Skin epidermis (tissue), 12 donors: ENCODE data around the gene MLN.
"Not testable (repeated sequence)": the region's sequence is repeated elsewhere in the genome, so short reads cannot be mapped to it uniquely, and the experiment has no call there.

Source experiments
- H3K27ac ChIP-seq, 21 experiments: fragments of 200-600 bp; sonication (generic) in 11 of 21; one replicate each; pipeline ENCODE4 v1.5.0; 2020; ENCODE audit warnings: mild to moderate bottlenecking in 3 of 21, inconsistent platforms in 2 of 21, moderate library complexity in 2 of 21
- H3K4me3 ChIP-seq, 7 experiments: fragments of 200-600 bp; sonication (generic) in 2 of 7; one replicate each; pipeline ENCODE4 v1.5.0; 2020; ENCODE audit warnings: inconsistent platforms in 2 of 7, mild to moderate bottlenecking in 2 of 7, moderate library complexity in 1 of 7

Gene MLN

DNA sequence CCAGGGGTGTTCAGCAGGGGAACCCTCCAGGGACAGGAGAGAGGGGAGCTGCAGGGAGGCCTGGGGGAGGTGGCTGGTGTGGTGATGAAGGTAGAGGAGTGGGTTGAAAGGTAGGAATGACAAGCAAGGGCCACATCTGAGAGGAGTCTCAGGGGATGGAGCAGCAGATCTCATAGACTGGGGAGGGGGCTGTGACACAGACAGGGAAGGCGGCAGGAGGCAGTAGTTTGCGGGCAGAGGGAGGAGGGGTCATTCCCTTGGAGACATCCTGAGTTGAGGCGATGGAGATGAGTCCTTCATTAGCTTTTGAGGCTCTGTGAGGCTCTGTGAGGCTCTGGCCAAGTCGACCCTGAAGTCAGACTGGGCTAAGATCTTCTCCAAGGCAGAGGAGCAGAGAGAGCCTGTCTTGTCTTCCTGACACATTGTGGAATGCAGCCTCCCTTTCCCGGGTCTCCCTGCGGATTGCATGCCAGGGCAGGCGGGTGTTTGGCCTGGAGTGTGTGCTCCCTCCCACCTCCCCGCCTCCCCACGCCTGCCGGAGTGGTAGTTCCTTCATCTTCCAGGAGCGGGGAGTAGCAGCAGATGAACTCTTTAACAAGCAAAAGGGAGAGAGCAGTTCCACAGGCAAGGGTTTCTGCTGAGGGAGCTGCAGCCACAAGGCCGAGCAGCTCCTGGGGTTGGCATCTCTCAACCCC lies 34.3 kb upstream of the MLN start:
- Histone ChIP-seq H3K4me3 (no peak overlapping the region), H3K27ac (peak overlapping the region in 6 of 21 experiments; percentile 13 to 72 (median 59))

DNA sequence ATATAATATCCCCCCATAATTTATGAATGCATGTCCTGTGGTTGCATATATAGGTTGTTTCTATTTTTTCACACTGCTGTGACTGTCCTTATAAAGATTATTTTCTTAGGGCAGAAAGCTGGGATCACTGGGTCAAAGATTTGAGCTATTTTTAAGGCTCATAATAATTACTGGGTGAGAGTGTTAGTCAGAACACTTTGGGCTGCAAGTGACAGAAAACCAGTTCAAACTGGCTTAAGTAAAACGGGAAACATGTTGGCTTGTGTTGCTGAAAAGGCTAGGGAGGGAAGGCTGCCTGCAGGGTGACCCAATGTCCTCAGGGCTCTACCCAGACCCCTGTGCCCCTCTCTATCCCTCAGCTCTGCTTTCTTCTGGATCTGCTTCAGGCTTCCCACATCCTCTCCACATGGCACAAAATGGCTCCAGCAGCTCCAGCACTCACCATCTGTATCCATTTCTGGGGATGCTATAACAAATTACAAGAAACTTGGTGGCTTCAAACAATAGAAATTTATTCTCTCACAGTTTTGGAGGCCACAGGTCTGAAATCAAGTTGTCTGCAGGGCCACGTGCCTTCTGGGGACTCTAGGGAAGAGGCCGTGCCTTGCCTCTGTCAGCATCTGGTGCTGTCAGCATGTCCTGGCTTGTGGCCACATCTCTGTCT lies 33.1 kb upstream of the MLN start:
- Histone ChIP-seq H3K4me3 (no peak overlapping the region), H3K27ac (no peak overlapping the region)

DNA sequence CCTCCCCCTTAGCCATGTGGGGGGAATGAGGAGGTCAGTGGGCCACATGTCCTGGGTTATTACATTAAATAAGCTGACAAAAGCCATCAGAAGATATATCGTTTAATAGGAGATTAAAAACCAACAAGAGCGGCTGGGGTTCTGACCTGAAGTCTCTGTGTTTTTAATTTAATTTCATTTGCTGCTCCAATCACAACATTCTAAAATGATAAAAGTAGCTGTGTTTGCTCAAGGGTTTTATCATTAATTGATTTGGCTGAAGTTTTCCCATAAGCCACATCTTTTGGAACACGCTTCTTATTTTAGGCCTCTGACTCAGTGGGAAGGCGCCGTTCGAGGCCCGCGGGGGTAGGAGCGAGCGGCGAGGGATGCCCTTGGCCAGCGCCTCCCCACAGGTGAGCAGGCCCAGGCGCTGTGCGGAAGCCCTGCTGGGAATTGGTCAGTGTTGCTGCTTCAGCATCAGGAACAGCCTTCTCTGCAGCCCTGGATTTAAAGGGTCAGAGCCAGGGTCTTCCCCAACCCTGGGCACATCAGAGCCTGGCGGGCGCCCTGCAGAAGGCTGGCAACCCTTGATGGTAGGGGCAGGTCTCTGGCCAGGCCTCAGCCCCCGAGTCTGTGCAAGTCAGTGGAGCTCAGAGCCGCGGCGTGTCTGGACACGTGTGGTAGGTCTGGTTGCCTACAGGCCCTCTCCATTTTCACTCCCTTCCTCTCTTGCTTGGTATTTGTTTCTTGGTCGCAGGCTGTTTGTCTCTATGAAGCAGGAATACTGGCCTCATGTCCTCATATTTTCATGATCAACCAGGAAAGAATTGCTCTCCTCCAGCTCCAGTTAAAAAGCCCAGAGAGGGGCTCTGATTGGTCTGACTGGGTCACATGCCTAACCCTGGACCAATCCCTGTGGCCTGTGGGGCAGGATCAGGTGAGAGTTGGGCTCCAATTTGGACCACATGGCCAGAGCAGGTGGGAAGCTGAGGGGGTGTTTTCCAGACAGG lies 30.9 kb upstream of the MLN start:
- H3K27ac ChIP-seq: peak overlapping the region in 3 of 21 experiments; percentile 6 to 46 (median 28)
- H3K4me3 ChIP-seq: no peak overlapping the region

DNA sequence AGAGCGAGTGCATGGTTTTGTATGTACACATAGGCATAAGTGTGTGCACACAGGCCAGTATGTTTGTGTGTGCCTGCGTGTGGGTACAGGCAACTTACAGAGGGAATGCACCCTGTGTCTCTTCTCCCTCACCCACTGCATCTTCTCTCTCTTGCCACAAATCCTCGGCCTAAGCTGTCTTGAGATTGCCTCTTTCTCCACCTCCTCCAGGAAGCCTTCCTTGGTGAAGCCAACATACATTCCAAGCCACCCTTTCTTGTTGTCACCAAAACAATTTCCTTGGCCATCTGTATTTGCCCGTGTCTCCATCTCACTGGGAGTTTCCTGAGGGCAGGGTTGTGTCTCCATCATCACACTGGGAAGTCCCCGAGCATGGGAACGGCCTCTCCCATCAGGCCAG lies 29.8 kb upstream of the MLN start:
- H3K4me3 ChIP-seq: no peak overlapping the region
- H3K27ac ChIP-seq: no peak overlapping the region

DNA sequence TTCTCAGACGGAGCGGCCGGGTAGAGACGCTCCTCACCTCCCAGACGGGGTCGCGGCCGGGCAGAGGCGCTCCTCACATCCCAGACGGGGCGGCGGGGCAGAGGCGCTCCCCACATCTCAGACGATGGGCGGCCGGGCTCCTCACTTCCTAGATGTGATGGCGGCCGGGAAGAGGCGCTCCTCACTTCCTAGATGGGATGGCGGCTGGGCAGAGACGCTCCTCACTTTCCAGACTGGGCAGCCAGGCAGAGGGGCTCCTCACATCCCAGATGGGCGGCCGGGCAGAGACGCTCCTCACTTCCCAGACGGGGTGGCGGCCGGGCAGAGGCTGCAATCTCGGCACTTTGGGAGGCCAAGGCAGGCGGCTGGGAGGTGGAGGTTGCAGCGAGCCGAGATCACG lies 29.0 kb upstream of the MLN start:
- H3K4me3 ChIP-seq, H3K27ac ChIP-seq: not testable (repeated sequence)

DNA sequence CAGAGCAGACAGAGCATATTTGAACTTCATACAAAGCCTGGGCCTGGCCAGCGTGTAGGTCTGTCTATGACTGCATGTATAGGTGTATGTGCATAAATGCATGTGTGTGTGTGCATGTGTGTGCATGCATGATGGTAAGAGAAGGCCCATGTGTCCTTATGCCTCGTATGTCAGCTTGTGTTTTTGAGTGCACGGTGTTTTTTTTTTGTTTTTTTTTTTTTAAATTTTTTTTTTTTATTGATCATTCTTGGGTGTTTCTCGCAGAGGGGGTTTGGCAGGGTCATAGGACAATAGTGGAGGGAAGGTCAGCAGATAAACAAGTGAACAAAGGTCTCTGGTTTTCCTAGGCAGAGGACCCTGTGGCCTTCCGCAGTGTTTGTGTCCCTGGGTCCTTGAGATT lies 27.9 kb upstream of the MLN start:
- not testable (repeated sequence) for H3K4me3 ChIP-seq, H3K27ac ChIP-seq

DNA sequence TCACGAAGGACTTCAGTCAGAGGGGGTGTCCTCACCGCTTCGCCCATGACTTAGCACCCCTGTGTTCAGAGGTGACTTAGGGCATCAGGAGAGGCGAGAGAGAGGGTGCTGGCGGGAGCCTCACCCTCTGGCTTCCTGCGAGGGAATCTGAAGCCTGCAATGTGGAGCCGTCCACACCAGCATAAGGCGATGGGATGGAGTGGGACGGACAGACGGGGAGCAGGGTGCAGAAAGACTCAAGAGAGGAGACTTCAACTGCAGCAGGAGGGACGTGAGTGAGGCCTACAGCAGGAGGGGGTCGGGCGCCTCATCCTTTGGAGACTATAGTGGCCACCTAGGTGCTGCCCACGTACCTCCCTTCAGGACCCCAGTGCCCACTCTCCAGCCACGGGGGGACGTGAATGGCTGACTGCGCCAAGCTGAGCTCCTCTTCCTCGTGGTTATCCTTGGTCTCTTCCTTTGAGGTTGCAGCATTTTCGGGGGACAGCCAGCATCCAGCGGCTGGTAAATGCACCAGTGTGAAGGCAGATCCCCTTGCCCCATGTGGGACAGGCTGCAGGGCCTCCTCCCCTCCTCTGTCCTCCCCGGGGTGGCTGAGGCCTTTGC lies 26.9 kb upstream of the MLN start:
- Histone ChIP-seq H3K4me3 (no peak overlapping the region), H3K27ac (no peak overlapping the region)

DNA sequence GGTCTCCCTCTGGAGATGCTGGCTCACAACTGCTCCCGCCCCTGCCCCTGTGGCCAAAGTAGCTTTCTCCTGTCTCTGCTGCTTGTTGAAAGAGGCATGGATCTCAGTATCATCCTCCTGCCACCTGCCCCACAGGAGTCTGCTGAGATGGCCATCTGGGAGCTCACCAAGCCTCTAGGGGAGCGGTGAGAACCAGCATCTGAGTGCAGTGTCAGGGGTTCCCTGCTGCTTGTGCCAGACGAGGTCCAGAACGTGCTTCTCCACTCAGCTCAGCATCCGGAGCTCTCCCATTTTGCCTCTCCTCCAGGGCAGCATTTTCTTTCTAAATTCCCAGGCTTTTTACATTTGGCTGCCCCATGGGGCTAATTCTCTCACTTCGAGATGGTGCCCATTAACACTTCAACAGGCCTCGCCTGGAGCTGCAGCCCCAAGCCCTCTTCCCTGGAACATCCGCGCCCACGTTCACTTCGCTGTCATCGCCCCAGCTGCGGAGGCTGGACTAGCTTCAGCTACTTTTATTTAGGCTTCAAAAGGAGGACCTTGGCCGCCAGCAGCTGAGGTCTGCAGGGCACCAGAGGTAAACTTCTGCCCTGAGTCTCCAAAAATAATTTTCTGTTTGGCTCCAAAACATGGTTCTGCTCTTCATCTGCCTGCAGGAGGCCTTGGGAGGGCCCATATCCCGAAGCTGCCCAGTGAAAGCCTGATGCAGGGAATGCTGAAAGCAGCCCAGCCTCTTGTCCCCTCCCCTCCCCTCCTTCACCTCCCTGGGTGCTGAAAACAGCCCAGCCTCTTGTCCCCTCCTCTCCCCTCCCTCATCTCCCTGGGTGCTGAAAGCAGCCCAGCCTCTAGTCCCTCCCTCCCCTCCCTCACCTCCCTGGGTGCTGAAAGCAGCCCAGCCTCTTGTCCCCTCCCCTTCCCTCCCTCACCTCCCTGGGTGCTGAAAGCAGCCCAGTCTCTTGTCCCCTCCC lies 25.2 kb upstream of the MLN start:
- Histone ChIP-seq H3K27ac (no peak overlapping the region), H3K4me3 (no peak overlapping the region)

DNA sequence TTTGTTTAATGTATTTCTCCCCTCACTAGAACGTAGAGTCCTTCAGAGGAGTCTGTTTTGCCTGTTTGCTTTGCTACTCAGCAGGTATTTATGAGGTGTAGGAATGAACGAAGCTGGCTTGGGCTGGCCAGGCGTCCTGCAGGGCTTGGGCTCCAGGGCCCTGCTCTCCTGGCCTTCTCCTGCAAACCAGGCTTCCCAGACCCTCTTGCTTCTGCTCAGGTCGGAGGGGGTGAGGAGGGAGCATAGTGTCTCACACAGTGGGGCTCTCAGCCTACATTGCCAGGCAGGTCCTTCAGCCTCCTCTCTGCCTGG lies 24.6 kb upstream of the MLN start:
- Histone ChIP-seq H3K4me3 (no peak overlapping the region), H3K27ac (no peak overlapping the region)

DNA sequence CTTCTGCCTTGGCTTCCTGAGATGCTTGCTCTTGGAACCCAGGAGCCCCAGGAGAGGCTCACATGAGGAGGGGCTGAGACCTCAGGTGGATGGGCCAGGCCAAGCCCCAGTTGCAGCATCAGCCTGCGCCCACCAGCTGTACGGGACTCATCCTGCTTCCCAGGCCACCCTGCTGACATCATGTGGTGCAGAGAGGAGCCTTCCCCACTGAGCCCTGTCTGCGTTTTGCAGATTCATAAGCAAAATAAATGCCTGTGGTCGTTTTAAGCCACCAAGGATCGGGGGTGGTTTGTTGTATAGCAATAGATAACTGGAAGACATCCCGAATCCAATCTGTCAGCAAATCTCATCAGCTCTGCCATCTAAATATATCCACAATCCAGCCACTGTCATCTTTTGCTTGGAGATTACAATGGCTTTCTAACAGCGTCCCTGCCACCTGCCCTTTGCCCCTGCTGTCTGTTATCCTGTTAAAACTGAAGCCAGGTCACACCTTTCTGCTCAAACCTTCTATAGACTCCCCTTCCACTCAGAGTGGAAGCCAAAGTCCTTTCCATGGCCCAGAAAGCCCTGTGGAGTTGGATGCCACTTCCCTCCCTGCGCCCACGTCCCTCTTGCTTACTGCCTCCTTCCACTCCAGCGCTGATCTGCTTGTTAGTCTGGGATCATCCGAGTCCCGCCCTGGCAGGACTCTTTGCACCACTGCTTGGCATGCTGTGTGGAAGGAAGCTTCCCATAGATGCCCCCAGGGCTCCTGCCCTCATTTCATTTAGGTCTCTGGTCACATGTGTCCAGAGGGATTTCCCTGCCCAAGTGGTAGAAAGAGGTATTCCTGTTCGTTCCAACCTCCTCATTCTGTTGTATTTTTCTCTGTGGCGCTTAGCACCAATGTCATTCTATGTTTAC lies 24.0 kb upstream of the MLN start:
- Histone ChIP-seq H3K4me3 (no peak overlapping the region), H3K27ac (no peak overlapping the region)

DNA sequence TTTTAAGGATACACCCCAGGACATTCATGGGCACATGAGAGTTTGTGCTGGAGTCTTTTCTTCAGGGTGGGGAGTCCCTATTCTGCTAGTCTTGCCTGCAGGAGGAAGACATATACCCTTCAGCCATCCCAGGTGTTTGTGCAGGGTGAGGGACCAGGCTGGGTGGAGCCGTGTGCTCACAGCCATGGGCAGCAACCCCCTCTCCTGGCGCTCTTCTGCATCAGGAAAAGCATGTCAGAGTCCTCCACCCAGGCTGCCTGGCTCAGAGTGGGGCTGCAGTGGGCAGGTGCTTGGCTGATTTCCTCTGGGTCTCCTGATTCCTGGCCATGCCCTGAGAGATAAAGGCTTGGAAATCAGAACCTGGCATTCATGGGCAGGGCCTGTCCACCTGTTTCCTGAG lies 22.7 kb upstream of the MLN start:
- no peak overlapping the region for H3K27ac ChIP-seq
- no peak overlapping the region for H3K4me3 ChIP-seq

DNA sequence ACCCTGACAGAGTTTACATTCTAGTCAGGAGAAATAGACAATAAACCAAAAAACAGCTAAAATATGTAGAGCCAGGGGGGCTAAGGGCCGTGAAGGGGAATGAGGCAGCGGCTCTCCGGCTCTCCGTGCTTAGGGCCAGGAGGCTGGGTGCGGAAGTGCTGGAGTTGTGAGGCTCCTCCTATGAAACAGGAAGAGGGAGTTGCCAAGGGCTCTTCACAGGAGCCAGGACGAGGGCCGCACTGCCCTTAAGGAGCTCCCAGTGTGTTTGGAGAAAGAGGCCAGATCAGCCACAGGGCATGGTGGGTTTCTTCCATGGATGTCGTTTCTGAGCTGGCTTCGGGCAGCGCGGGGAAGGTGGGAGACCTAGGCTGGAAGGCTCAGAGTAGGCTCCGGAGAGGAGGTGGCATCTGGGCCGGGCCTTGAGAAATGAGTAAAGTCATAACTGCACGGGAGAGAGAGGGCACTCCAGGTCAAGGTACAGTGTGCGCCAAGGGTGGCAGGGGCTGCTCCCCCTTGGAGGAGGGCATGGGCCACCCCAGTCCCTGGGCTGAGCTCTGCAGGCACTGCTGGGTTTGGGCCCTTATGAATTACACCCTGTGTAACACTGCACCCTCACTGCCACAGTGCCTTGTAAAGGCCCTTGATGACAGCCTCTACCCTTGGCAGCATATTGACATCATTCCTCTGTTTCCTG lies 20.8 kb upstream of the MLN start:
- peak overlapping the region in 2 of 21 experiments; percentile 3 to 9 for H3K27ac ChIP-seq
- H3K4me3 ChIP-seq: no peak overlapping the region

DNA sequence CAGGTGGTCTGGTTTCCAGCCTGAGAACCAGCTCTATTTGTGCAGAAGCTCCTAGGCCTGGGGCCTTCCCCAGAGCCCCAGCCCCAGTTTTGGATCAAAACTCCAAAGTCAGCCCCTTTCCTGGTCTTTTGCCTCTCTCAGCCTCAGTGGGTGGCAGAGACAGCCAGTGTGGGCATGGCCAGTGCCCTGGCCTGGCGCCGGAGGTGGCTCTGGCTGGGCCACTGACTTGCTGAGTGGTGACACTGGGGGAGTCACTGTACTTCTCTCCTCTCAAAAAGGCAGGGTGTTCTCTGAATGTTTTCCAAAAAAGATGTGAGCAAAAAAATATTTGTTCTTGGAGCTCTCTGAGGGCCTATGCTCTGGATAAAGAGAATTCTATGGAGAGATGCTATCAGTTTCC lies 20.0 kb upstream of the MLN start:
- Histone ChIP-seq H3K4me3 (no peak overlapping the region), H3K27ac (no peak overlapping the region)

DNA sequence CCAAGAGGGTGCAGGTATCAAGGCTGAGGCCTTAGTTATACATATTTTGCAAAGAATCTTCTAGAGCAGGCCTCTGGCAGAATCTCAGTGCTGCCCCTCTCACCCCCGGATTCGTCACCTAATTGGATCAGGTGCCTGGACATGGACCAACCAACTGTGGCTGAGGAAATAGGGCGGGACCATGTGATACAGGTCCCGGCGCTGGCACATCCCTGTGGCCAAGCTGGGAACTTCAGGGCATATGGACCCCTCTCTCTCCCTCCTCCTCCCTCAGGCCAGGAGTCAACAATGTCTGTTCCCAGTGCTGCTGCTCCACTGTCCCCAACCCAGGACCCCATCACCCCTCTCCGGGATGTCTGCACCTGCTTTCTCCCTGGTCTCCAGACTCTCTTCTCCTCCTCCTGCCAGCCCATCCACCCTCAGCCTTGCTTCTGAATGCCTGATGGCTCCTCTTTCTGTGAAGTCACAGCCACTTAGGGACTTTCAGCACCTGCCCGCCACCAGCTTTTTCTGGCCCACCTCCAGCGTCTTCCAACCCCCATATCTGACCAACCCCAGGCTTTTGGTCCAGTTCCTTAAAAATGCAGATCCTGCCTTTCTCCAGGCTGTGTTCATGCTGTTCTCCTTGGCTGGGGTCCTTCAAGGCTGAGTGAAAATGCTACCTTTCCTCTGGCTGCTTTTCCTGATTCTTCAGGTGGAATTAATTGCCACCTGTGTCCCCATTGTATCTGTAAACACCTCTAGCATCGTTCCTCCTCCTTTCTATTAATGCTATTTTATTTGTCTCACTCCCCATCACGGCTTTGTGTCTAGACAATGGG lies 19.0 kb upstream of the MLN start:
- Histone ChIP-seq H3K27ac (no peak overlapping the region), H3K4me3 (no peak overlapping the region)

DNA sequence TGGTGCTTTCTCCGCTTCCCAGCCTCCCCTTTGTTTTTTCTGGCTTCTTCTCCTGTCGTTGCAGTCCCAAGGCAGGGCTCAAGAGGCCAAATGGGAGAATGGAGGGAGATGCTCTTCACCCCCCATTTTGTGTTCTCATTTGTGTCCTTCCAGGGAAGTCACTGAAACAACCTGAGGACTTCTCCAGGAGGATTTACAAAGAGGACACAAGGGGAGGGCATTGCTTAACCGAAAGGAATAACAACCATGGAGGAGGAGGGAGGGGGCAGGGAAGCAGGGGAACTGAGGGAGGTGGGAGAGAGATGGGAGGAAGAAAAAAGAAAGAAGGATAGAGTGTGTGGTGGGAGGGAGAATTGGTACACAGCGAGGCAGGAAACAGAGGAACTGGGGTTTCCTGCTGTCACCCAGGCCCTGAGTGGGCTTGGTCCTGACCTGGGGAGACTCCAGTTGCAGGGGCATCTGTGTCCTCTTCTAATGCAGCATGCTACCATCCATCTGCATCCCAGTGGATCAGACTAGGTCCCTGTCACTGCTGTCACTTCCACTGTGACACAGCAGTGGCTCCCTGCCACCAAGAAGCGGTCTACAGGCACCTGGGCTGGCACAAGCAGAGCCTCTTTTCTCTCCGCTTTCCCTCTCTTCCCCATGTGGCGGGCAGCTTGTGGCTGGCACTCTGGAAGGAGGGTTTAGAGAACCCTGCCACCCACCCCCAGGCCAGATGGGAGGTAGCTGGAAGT lies 17.1 kb upstream of the MLN start:
- no peak overlapping the region for H3K27ac ChIP-seq
- H3K4me3 ChIP-seq: no peak overlapping the region

DNA sequence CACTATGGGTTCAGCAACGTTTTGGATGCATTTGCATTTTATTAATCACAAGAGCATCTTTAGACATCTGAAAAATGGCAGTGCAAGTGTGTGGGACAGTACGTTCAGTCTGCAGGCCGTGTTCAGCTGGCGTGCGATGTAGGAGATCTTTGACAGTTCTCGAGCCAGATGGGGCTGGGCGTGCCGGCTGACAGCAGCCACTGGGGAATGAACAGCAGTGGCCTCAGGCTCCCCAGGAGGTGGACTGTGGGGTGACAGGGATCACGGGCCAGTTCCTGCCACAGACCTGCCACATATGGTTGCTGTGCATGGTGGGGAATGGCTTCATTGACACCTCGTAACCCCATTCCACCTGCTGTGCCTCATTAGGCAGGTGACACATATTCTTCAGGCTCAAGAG lies 16.4 kb upstream of the MLN start:
- H3K27ac ChIP-seq: no peak overlapping the region

More for the DNA sequence above, 16.4 kb upstream of the MLN start:
- H3K4me3 ChIP-seq: no peak overlapping the region
